HEK293T (cell line): ENCODE measurements around the gene GLCE.

Source experiments
- ARNT ChIP-seq: fragments of 450-650 bp; IDR thresholded peaks from 2 replicates; pipeline ENCODE4 v1.6.1; 2017; ENCODE audit warnings: mild to moderate bottlenecking
- FOXA1 ChIP-seq: fragments of 450-650 bp; IDR thresholded peaks from 2 replicates; pipeline ENCODE4 v1.6.1; 2016; ENCODE audit warnings: mild to moderate bottlenecking
- FOXM1 ChIP-seq: fragments of 450-650 bp; IDR thresholded peaks from 2 replicates; pipeline ENCODE4 v1.6.1; 2017; ENCODE audit warnings: mild to moderate bottlenecking, borderline replicate concordance
- PKNOX1 ChIP-seq: fragments of 450-650 bp; IDR thresholded peaks from 2 replicates; pipeline ENCODE4 v1.6.1; 2016
- ZNF384 ChIP-seq: fragments of 450-650 bp; IDR thresholded peaks from 2 replicates; pipeline ENCODE4 v1.6.1; 2016

GRCh38 chr15:69314736-69315135 is 154.3 kb downstream of the GLCE start:
- TF ChIP-seq FOXM1 = no peak
- TF ChIP-seq ARNT = no peak
- no peak for TF ChIP-seq ZNF384
- TF ChIP-seq PKNOX1 = no peak
- no peak for TF ChIP-seq FOXA1
